Activated naive CD4-positive, alpha-beta T cell treated with Interleukin-2 at 50 U/mL for 16 hours (primary cell): ENCODE measurements around the gene TRIM54.

Experiments used
- DNase-seq: peaks from one replicate; pipeline ENCODE4 v3.0.0-alpha.2; 2020

Gene TRIM54

GRCh38 chr2:27281855-27282559, at the start of gene TRIM54:
Gene TRIM54, plus strand, starts transcription at chr2:27282429. Its CDS starts 303 bp downstream, at chr2:27282732.
- no peak for DNase-seq

DNA sequence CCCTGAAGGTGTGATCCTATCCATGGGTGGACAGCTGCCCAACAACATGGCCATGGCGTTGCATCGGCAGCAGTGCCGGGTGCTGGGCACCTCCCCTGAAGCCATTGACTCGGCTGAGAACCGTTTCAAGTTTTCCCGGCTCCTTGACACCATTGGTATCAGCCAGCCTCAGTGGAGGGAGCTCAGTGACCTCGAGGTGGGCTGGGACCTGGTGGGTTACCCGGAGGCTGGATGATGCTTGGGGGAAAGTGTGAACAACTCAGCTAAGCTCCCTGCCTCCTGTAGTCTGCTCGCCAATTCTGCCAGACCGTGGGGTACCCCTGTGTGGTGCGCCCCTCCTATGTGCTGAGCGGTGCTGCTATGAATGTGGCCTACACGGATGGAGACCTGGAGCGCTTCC, 48.9 kb upstream of the TRIM54 start:
- no peak for DNase-seq

DNA sequence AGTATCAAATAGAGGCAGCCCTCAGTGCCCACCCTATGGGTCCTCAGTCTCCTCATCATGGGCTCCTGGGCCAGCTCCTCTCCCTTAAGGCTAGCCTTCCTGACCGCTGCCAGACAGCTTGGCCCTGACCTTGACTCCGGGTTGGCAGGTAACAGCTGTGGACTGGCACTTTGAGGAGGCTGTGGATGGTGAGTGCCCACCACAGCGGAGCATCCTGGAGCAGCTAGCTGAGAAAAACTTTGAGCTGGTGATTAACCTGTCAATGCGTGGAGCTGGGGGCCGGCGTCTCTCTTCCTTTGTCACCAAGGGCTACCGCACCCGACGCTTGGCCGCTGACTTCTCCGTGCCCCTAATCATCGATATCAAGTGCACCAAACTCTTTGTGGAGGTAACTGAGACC, 46.1 kb upstream of the TRIM54 start:
- DNase-seq, result no peak

GRCh38 chr2:27236626-27237025, 45.6 kb upstream of the TRIM54 start:
- DNase-seq, result no peak

DNA sequence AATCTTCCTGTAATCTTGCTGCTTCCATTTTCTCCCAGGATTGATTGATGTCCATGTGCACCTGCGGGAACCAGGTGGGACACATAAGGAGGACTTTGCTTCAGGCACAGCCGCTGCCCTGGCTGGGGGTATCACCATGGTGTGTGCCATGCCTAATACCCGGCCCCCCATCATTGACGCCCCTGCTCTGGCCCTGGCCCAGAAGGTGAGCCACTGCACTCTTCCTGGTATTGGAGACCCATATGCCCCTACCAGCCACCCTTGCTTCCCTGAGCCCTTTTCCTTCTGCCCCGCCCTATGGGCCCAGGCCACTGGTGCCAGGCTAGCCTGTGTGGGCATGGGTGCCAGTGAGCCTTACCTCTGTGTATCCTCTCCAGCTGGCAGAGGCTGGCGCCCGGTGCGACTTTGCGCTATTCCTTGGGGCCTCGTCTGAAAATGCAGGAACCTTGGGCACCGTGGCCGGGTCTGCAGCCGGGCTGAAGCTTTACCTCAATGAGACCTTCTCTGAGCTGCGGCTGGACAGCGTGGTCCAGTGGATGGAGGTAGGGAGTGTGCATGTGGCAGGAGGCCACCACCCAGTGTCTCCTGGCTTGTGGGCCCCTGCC, 44.8 kb upstream of the TRIM54 start:
- no peak for DNase-seq

- DNase-seq, result no peak
Observed at GRCh38 chr2:27238976-27239375, 43.3 kb upstream of the TRIM54 start.

DNA sequence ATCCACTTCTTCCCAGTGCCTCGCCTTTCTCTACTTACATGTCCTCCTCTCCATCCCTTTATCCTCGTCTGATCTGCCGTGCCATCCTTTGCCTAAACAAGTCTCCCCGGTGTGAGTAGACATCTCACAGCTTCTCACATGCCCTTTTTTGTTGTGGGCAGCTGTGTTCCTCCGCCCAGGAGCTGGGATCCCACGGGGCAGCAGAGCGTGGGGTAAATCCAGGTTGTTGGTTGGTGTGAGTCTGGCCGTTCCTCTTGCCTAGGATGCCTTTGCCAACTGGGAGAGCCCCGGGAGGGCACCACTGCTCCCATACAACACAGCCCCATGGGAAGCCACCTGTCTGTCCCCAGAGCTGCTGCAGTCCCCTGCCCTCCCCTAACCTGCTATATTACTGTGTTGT, 41.8 kb upstream of the TRIM54 start:
- DNase-seq, result no peak

- no peak for DNase-seq
Observed at GRCh38 chr2:27241761-27242613, 40.2 kb upstream of the TRIM54 start.

GRCh38 chr2:27242614-27242951, 39.6 kb upstream of the TRIM54 start:
- DNase-seq, result no peak

GRCh38 chr2:27243391-27244130, 38.7 kb upstream of the TRIM54 start:
- DNase-seq, result no peak

DNA sequence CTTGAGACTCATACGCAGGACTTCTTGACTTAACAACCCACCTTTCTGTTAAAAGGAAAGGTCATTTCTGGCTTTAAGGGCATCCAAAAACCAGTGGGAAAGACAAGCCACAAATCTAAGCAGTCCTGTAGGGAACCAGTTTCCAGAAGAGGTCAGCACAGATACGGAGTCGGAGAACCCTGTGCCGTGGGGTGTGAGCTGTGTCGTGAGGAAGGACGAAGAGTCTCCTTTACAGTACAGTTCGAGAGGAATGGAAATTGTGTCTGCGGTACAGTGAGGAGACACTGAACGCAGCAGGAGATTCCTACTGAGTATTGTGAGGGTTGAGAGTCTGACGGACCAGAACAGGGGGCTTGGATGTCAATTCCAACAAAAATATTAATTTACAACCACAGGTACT, 37.1 kb upstream of the TRIM54 start:
- no peak for DNase-seq

- DNase-seq, result no peak
Observed at GRCh38 chr2:27245626-27246025, 36.6 kb upstream of the TRIM54 start.

DNA sequence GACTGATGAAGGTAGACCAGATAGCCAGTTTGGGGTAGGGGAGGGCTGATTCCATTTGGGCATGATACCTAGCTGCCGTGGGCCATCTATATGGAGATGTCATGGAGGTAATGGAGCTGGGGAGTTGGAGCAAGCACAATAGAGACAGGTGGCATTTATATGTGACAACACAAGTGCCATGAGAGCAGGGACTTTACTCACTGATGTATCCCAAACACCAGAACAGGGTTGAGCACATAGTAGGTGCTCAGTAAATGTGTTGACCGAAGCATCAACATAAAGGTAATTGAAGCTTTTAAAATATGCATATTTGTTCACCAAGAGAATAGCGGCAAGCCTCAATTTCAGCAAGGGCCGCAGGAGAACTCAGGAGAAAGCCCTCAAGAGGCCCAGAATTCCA, 34.3 kb upstream of the TRIM54 start:
- DNase-seq, result no peak

DNA sequence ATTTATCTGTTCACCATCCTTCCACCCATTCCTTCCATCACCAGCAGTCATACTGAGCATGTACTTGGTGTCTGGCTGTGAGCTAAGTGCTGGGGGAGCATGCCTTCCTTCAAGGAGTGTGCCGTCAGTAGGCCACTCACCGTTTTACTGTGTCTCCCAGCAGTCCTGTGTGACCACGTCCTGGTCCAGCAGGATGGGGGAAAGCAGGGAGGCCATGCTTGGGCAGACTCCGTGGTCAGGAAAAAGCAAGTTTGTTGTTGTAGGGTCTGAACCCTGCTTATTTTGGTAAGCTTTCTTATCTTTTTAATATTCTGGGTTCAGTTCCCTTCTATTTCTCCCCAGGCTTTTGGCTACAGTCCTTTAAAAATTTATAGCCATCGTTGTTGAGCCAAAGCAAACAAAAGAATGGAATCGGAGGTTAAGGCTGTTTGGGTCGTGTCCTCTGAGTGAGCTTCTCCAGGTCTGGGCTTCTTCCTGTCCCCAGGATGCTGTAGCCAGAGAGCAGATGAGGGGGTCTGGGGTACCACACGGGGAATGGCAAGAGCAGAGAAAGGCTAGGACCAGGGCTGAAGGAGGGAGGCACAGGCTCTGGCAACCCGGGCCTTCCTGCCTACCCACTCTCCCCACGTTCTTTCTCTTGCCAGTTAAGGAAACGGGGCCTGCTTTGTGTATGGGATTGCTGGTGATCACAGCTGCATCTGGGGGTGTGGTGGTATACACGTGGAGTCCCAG, 32.9 kb upstream of the TRIM54 start:
- DNase-seq, result no peak

DNA sequence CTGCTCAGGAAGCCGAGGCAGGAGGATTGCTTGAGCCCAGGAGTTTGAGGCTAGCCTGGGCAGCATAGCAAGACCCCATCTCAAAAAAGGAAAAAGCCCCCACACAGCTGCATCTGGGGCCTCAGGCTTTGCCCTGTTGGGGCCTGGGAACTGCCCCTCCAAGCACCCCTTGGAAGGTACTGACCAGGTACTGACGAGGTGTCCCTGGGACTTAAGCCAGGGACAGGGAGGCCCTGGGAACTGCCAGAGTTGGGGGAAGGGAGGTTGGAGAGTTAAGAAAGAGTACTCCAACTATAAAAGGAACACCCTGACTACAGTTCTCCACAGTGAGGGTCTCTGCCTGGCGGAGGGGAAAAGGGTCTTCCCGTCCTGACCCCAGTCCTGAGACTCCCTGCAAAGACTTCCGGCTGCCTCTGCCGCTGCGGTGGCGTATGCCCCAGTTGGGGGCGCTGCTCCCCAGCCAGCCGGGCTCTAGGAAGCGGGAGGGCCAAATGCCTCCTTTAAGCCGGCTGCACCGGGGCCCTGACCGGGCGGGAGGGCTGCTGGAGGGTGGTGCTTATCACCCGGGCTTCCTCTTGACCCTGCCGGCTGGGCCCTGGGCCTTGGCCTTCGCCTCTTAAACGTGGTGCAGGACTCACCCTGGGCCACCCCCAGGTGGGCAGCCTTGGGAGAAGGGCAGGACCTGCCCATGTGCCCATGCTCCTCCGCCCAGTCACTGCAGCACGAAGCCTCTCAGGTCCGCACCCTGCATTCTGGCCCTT, 32.2 kb upstream of the TRIM54 start:
- peak; percentile 45 for DNase-seq

- DNase-seq, result no peak
Observed at GRCh38 chr2:27250652-27251379, 31.4 kb upstream of the TRIM54 start.

- no peak for DNase-seq
Observed at GRCh38 chr2:27251766-27252165, 30.5 kb upstream of the TRIM54 start.

DNA sequence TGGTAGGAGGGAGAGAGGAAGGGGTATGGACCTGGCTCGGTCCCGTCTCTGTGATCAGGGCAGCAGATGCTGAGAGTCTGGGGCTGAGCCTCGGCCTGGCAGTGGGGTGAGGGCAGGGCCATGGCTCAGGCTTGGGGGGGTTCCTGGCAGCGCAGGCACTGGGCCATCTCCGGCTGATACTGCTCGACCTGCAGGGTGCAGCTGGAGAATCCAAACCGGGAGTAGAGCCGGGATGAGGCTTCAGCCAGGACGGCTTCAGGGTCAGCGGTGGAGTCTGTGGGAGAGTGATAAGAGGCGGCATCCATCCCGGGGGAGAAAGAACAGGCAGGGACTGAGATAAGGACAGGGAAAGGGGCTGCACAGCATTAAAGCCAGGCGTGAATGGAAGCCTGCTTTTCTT, 27.0 kb upstream of the TRIM54 start:
- DNase-seq, result no peak

DNA sequence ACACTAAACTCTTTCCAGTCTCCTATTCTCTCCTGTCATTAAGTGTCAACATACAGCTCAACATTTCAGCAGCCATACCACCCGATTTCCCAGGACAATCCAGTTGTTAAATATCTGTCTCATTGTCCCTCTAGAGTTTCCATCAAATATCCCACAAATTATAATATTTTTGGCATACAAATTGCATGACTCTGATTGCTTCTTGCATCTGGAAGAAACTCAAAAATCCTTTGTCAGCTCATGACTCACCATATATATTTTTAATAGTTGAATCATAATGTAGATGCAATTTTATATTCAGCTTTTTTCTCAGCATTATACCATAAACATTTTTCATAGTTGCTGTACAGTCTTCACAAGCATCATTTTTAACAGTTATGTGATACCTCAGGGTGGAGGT, 26.6 kb upstream of the TRIM54 start:
- DNase-seq, result no peak

GRCh38 chr2:27256855-27257454, 25.3 kb upstream of the TRIM54 start:
- DNase-seq, result no peak

DNA sequence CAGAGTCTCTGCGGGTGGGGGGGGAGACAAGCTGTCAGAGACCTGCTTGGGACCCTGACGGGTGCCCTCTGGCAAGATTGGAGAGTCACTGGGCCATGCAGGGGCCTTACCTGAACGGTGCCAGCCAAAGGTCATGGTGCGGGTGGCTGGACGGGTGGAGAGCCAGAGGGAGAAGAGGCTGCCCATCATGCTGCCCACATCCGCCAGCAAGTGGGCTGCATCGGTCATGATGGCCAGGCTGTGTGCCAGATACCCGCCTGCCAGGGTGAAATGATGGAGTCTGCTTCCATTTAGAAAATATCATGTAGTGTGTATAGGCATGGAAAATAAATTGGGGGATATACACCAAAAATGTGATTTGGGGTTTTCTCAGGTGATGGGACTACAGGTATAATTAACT, 24.2 kb upstream of the TRIM54 start:
- no peak for DNase-seq
